BJ (cell line): ENCODE data around the gene ATP10B. TPM values are rescaled to one million over a fixed set of nuclear protein-coding genes. Genes with fewer than 3 reads are reported as not detected.

Source experiments
- CTCF ChIA-PET: fragments of 350-600 bp; formaldehyde crosslinking; extraction: SDS; loops from one replicate; lab custom pipeline; 2021; ENCODE audit warnings: antibody characterized with exemption, inconsistent platforms; lab: Yijun Ruan, JAX
- POLR2A ChIA-PET: fragments of 300-600 bp; sonication (Branson Sonifier 250); formaldehyde crosslinking; extraction: SDS; loops from one replicate; lab custom pipeline; 2021; ENCODE audit warnings: antibody characterized with exemption; lab: Charles Lee
- DNase-seq: peaks from one replicate; pipeline ENCODE4 v3.0.0-alpha.2; 2011; ENCODE audit warnings: low read depth
- H3K27me3 ChIP-seq: 2 replicates; pipeline ENCODE4 v1.6.0; 2011; ENCODE audit warnings: low read length; ENCODE audit not compliant: control insufficient read depth, insufficient read depth
- H3K36me3 ChIP-seq: 2 replicates; pipeline ENCODE4 v1.5.1; 2011; ENCODE audit warnings: low read length; ENCODE audit not compliant: control insufficient read depth, insufficient read depth
- H3K4me3 ChIP-seq: 2 replicates; pipeline ENCODE4 v1.5.1; 2011; ENCODE audit warnings: low read depth, mild to moderate bottlenecking, control low read depth, low read length
- polyA plus RNA-seq: library from polyadenylated mRNA; depleted of rRNA; stranded (reverse); fragments of >200 nt; gene quantifications from 2 replicates; pipeline ENCODE4 v1.2.3, GENCODE V29; 2011
- TF ChIP-seq, protein P1 (sequence below): IDR thresholded peaks from 2 replicates; pipeline ENCODE4 v1.5.1; 2011; ENCODE audit warnings: low read depth, mild to moderate bottlenecking, control low read depth, inconsistent platforms, low read length, moderate library complexity; ENCODE audit not compliant: insufficient read depth

Gene ATP10B
- polyA plus RNA-seq, 1 experiment = not detected

- POLR2A ChIA-PET = no interaction called here
- Histone ChIP-seq H3K36me3 (no peaks in the 10 kb centered on the region), H3K4me3 (no peak overlapping the region), H3K27me3 (no peaks in the 10 kb centered on the region)
- DNase-seq = no peak
- TF ChIP-seq, protein P1, sequence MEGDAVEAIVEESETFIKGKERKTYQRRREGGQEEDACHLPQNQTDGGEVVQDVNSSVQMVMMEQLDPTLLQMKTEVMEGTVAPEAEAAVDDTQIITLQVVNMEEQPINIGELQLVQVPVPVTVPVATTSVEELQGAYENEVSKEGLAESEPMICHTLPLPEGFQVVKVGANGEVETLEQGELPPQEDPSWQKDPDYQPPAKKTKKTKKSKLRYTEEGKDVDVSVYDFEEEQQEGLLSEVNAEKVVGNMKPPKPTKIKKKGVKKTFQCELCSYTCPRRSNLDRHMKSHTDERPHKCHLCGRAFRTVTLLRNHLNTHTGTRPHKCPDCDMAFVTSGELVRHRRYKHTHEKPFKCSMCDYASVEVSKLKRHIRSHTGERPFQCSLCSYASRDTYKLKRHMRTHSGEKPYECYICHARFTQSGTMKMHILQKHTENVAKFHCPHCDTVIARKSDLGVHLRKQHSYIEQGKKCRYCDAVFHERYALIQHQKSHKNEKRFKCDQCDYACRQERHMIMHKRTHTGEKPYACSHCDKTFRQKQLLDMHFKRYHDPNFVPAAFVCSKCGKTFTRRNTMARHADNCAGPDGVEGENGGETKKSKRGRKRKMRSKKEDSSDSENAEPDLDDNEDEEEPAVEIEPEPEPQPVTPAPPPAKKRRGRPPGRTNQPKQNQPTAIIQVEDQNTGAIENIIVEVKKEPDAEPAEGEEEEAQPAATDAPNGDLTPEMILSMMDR = no peak
- CTCF ChIA-PET = no interaction called here
These were observed 166.3 kb downstream of the ATP10B start for GRCh38 chr5:160685695-160686094.

GRCh38 chr5:160685219-160685618 is 166.8 kb downstream of the ATP10B start:
- H3K4me3 ChIP-seq = no peak overlapping the region
- CTCF ChIA-PET = no interaction called here
- POLR2A ChIA-PET = no interaction called here
- TF ChIP-seq, protein P1 = no peak
- no peak for DNase-seq
- no peaks in the 10 kb centered on the region for H3K36me3 ChIP-seq
- H3K27me3 ChIP-seq = no peaks in the 10 kb centered on the region

DNA sequence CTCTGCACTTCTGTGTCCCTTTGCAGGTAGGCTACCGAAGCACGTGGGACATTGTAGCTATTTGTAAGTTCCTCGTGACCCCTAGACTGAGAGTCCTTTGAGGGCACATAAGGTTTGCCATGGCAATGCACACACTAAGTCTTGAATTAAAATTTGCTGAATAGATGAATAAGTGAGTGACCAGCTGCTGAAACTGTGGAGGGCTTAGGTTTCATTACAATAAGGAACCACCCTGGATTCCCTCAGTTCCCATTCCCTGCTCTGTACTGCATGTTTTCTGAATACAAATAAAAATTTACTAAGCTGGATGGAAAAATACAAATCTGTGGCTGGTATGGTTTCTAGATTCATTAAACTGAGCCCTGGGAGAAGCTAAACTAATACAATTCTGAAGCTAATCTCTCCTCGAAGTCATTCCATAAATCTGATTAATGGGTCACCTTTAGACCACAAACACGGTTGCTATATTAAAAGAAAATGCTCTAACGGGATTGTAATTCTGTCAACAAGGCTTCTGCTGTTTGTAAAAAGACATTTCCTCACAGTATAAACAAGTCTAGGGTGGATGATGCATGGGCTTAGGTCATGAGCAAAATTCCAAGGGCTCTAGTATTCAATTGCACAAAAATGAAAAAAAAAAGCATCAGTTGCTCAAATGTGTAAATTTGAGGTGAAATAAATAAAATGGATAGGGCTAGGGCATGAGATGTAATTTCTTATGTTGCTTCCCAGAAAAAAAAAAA is 172.3 kb downstream of the ATP10B start:
- DNase-seq = no peak
- CTCF ChIA-PET = no interaction called here
- H3K4me3 ChIP-seq = no peak overlapping the region
- POLR2A ChIA-PET = no interaction called here
- no peaks in the 10 kb centered on the region for H3K36me3 ChIP-seq
- no peaks in the 10 kb centered on the region for H3K27me3 ChIP-seq
- TF ChIP-seq, protein P1 = no peak

- Histone ChIP-seq H3K27me3 (no peaks in the 10 kb centered on the region), H3K4me3 (no peak overlapping the region), H3K36me3 (no peaks in the 10 kb centered on the region)
- ChIA-PET POLR2A (no interaction called here), CTCF (no interaction called here)
- TF ChIP-seq, protein P1 = no peak
- no peak for DNase-seq
These were observed 176.0 kb downstream of the ATP10B start for GRCh38 chr5:160675988-160676387.

DNA sequence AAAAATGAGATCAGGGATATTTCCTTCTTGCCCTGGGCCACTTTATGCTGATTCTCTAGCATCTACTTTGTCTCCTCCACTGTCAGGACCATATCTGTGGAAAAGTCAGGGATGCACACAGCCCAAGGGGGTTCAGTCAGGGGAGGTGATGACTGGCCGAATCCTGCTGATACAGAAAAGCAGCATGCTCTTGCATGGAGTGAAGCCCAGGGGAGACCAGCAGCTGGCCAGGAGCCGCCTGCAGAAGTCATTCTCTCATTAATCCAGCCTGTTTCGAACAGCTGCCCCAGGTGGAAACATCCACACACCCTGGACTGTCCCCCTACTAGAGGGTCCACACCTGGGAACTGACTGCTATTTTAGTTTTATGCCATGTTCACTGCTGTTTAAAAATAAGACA is 177.1 kb downstream of the ATP10B start:
- ChIA-PET POLR2A (no interaction called here), CTCF (no interaction called here)
- no peaks in the 10 kb centered on the region for H3K36me3 ChIP-seq
- no peak for DNase-seq
- H3K4me3 ChIP-seq = no peak overlapping the region
- no peaks in the 10 kb centered on the region for H3K27me3 ChIP-seq
- TF ChIP-seq, protein P1 = no peak
